ENCODE results near the gene PLA2G4C.

- TF ChIP-seq JUN (IDR thresholded peaks at IDR 0.05) (no peak), RNF2 (IDR thresholded peaks at IDR 0.05; ENCODE audit: borderline replicate concordance, low read depth) (no peak), CTCF (IDR thresholded peaks at IDR 0.05) (no peak), EP300 (IDR thresholded peaks at IDR 0.05) (no peak), MAFK (IDR thresholded peaks at IDR 0.05; ENCODE audit: partially characterized antibody) (no peak), REST (IDR thresholded peaks at IDR 0.05) (no peak), MAX (IDR thresholded peaks at IDR 0.05) (no peak), SREBF2 (IDR thresholded peaks at IDR 0.05) (no peak), MYC (IDR thresholded peaks at IDR 0.05; ENCODE audit: borderline replicate concordance, low read length) (no peak), ZC3H11A (IDR thresholded peaks at IDR 0.05) (no peak)
These were observed 85.1 kb downstream of the PLA2G4C start for GRCh38 chr19:48025480-48025879.

Measured in A549 (cell line).